HG02623 (cell line): Measurements from ENCODE around the gene PIRT.
A peak's percentile ranks its signal among the peaks of the same experiment; 100 is the strongest.
"Not testable (repeated sequence)": the region's sequence is repeated elsewhere in the genome, so short reads cannot be mapped to it uniquely, and the experiment has no call there.

ENCODE experiments used
- ATAC-seq: cut with Tn5 transposase; IDR thresholded peaks from one replicate; pipeline ENCODE4 v1.9.1; 2021; ENCODE audit warnings: moderate library complexity; ENCODE audit not compliant: unreplicated experiment

Gene PIRT

DNA sequence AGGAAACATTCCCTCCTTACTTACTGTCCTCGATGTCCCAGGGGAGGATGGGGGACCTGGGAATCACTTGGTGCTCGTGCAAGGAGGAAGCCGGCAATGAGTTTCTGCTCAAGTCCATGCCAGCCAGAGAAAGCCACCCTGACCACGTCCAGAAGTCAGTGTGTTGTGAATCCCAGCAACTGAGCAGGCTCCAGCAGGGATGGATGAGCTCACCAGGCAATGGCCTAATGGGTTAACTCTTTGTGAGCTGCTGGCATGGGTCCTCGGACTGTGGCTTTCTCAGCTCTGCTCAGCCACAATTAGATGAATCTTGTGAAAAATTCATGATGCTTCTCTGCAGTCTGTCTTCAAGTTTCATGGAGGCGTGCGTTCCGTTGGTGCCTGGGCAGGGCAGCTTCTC is at the start of gene PIRT:
Gene PIRT, minus strand, starts transcription at position 167 of the 400 bp plus-strand sequence. CDS start 12,442 bp downstream, outside the sequence.
- no peak for ATAC-seq

DNA sequence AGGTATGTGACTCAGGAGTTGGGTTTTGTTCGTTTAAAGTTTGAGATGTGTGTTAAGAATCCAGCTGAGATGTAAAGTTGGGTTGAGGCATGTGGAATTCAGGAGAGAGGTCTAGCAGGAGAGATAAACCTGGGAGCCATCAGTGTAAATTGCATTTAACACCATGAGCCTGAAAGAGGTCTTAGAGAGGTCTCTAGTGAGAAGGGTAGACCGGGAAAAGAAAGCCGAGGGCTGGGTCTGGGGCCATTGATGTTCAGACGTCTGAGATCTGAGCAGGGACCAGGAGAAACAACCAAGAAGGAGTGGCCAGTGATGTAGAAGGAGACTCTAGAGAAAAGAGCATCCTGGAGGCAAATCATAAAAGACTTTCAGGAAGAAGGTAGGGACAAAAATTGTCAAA is 44.1 kb upstream of the PIRT start:
- no peak for ATAC-seq

DNA sequence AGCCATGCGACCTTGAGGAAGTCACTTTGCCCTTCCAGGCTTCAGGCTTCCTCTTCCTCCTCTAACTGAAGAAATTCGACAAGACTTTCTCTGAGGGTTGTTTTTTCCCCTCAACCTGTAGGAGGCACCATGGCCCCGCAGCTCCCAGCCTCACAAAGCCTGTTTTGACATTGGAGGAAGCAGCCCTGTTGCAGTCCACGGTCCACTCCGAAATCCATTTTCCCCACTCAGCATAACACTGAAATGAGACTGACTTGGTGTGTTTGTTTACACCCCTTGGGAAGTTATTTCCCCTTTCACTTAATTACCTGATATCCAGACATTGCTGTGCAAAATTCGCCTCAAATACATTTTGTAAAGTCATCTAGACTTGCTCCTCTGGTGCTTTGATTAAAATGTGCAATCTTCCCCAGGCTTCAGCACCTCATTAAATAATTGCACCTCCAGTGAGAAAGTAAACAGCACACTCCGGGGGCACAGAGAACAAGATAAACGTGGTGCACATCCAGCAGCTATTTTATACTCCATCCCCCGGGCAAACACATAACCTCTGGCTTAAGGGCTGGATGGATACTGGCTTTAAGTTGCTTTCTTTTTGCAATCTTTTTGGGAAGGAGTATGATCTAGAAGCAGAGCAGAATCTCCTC is 41.4 kb upstream of the PIRT start:
- no peak for ATAC-seq

DNA sequence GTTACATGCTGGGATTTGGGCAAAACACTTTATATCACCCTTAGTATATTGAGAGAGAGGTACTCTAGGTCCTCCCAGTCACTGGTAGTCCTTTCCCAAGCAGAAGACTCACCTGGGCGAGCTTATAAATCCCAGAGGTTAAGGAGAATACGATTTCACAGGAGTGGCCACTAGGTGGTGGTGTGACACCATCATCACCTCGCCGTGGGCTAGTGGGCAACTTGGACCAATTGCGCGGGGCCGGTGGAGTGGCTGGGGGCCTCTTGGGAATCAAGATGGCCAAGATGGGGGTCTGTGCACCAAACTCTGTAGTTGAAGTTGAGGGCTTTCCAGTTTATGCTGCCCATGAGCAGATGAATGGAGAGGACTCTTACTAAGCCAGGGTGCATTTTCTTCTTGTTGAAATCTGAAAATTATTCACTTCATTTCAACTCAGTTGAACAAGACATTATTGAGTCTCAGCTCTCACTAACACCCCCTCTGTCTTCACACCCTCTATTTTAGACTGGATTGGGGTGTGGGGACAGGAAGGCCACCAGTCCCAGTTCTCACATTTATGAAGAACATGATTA is 38.2 kb upstream of the PIRT start:
- ATAC-seq: peak; percentile 48

DNA sequence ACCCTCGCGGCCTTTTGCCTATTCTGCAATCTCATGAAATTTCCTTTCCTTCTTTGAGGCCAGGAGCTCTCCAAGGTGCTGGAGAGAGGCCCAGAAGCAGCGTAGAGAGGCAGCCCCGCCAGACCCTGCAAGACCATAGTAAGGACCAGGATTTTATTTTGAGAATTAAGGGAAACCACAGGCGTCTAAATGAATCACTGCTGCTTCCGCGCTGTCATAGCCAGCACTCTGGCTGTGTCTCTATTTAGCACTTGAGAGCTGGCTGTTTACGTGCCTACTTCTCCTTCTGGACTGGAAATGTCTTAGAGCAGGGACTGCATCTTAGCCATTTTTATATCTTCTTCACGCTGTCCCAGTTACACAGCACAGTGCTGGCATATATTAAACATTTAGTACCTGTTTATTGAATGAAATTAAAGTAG is 37.6 kb upstream of the PIRT start:
- no peak for ATAC-seq

DNA sequence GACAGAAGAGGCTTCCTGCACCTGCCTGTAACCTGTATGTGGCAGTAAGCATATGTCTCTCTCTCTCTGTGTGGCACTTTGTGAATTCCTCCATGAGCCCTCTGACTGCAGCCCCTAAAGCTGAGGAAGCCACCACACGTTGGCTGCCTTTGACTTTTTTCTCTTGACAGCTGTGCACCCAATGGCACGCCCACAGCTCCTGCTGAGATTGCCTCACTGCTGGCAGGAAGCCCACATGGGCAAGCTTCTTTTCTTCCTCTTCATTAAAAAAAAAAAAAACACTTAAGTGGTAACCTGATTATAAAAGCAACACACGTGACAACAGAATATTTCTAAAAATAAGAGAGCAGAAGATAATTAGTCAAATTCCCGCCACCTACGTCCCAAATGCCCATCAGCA is 34.0 kb upstream of the PIRT start:
- no peak for ATAC-seq

DNA sequence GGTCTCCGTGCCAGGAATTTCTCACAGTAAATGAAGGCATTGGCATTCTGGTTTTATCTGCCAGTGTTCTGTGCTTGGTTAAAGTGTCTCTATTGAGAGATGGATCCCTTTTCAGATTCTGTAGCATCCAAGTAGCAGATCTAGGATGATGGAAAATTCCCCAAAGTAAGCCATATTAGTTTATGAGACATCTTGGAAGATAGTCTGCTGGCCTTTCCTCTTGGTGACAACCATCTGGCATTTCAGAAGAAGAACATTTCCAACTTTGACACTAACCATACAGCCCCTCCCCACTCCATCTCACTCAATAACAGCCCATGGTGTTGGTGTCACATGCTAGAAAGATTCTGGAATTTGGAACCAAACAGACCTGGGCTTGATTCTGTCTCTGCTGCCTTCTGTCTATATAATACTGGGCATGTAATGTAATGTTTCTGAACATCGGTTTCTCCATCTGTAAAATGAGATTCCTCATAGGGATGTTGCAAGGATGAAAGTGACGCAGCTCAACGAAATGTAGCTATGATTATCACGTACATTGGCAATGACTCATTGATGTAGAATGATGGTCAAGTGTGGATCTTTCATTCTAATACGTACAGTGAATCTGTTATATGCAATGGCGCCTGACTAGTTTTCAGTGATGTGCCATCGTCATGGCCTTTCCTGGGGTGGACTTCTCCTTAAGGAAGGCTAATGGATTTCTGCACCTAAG is 32.6 kb upstream of the PIRT start:
- ATAC-seq: no peak

DNA sequence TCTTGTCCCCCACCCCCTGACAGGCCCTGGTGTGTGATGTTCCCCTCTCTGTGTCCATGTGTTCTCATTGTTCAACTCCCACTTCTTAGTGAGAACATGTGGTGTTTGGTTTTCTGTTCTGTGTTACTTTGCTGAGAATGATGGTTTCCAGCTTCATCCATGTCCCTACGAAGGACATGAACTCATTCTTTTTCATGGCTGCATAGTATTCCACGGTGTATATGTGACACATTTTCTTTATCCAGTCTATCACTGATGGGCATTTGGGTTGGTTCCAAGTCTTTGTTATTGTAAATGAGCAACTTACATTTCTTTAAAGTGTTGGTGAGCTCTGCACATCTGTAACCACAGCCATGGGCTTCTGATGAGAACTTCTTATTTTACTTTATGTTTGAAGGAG is 30.9 kb upstream of the PIRT start:
- ATAC-seq: not testable (repeated sequence)

DNA sequence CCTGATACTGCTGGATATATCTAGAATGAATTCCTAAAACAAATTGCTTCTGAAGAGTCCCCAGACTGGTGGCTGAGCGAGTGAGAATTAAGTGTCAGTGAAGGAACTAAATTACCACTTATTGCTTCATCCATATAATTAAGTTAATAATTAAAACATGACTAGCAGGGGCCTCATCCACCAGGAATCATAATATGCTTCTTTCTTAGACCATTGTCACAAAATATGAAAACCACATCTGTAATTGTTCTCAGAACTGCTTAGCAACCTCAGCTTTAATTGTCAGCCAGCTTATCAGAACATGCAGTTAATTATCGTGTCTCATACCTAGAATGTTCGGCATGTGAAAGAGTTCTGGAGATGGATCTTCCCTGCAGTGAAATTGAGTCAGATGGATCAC is 21.2 kb upstream of the PIRT start:
- ATAC-seq: no peak

DNA sequence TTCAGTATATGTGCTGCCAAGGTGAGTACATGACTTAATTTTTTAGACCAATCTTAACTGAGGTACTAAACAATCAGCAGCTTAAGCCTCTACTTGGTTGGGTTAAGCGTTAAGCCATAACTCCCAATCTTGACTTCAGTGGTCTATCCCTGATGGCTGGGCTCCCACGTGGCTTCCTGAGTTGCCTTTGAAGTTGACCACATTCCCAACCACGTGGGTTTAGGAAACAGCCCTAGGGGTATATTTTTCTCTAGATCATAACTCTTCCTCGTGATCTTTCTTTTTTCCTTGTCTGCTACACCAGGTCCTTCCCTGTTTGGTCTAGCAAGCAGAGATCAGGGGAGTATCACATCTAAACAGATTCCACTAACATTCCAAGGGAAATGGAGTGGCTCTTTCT is 20.1 kb upstream of the PIRT start:
- ATAC-seq: no peak

DNA sequence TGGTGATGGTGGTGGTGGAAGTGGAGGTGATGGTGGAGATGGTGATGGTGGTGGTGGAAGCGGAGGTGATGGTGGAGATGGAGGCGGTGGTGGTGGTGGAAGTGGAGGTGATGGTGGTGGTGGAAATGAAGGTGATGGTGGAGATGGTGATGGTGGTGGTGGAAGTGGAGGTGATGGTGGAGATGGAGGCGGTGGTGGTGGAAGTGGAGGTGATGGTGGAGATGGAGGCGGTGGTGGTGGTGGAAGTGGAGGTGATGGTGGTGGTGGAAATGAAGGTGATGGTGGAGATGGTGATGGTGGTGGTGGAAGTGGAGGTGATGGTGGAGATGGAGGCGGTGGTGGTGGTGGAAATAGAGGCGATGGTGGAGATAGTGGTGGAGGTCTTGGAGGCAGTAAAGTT is 8.7 kb upstream of the PIRT start:
- not testable (repeated sequence) for ATAC-seq

DNA sequence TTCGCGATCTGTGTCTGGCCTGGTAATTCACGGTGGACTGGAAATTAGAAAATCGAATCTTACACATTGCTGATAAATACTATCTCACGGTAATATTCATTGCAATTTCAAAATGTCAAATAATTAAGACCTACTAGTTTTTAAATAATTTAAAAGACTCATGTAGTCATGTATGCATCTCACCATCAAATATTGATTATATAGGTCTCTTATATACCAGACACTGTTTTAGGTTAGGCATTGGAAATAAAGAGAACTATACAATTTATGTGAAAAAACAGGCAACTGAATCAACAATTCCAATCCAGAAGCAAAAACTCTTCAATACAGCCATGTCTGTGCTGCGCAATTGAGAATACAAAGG is 7.5 kb upstream of the PIRT start:
- no peak for ATAC-seq

DNA sequence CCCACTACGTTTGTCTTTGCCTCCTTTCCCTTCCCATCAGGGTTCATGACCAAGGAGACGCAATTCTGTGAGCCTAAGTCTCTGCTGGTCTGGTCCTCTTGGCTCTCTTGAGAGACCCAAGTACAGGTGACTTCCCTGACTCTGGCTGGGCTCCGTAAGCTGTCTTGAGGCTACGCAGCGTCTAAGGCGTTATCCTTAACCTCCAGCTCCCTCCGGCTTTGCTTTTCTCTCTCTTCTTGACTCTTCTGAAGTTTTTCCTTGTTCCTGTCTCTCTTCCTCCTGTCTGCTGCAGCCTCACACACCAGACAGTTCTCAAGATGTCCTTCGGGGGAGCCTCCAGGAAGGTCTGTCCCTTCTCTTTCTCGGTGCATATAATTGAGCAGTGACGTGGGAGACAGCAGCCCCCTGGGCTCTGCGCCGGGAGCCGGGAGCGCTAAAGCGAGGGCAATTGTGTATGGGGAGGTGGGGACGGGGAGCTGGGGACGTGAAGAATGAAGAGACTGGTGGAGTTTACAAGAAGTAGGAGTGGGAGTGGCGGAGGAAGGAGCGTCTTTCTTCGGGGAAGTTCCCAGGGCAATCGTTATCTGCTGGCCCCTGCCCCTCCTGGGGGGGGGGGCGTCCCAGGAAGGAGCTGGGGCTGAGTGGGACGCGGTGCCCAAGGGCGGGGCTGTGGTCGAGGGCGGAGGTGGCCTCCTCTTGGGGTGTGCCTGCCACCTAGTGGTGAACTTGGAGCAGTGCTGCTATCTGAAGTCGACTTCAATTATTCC is 6.9 kb upstream of the PIRT start:
- ATAC-seq: peak; percentile 74

DNA sequence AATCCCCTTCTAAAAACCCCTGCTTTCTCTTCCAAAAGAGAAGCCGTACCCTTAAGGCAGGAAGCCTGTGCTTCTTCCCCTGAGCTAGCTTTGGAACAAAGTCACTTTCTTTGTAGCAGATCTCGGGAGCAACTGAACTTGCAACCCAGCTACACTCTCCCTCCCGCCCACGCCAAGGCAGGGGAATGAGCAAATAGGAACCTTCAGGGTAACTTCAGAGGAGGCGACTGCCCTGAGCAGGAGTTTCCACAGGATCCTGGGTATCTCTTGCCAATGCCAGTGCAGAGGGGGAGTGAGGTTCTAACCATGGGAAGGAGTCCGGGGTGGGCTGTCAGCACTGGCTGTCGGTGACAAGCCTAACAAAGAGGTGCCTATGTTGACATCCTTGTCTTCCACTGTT is 5.9 kb upstream of the PIRT start:
- no peak for ATAC-seq

DNA sequence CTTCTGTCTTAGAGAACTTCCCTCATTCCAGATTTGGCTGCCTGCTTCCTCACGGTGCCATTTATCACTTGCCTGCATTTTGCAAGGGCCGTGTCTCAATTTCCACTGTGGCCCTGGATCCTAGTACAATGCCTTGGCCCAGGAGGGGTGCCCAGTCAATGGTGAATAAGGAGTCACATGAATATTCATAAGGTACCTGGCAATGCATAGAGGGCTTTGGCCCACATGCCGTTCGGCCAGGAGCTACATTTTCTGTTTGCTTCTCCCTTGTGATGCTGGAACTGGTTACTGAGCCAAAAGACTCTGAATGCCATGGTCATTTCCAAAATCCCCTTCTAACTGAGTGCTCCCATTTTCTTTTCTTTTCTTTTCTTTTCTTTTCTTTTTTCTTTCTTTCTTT is 4.8 kb upstream of the PIRT start:
- ATAC-seq: no peak

DNA sequence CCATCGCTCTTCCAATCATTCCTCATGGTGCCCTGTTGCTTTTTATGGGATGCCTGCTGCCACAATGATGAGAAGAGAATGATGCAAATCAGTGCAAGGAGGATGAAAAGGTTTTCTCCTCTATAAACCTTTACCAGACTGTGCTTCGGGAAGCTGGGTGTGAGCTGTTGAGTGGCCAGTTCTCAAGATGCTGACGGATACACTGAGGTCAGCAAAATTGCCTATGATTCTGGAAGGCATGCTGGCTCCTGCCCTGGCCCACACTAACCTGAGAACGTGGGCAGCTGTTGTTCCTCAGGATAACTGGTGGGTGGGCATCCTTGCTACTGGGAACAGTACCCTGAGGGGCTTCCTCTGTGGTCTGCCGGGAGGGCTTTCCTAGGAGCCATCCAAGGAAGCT is 795 bp upstream of the PIRT start:
- no peak for ATAC-seq

DNA sequence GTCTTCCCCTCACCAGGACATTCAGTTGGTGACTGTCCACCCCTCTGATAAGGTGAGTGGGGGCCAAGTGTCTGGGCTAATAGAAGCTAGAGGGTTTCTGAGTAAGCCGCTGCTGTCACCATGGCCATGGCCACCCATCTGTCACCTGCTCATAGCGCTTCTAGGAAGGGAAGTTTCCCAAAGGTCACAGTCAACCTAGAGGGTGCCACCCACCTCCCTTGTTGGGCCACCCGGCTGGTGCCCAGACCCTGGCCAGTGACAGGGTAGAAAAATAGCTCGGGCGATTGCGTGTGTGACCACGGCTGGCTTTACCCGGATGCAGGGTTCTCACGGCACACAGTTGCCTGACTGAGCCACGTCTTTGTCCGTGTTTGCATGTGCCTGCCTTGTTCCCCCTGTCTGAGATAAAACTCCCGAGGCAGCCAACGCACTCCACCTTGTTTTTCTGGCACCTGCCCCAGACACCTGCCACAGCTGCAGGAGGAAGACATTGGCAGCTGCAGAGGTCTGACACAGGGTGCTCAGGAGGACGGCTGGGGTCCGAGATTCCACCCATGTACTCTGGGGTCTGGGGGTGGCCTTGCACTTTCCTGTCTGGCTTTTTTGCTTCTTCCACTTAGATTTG is 809 bp downstream of the PIRT start:
- no peak for ATAC-seq

DNA sequence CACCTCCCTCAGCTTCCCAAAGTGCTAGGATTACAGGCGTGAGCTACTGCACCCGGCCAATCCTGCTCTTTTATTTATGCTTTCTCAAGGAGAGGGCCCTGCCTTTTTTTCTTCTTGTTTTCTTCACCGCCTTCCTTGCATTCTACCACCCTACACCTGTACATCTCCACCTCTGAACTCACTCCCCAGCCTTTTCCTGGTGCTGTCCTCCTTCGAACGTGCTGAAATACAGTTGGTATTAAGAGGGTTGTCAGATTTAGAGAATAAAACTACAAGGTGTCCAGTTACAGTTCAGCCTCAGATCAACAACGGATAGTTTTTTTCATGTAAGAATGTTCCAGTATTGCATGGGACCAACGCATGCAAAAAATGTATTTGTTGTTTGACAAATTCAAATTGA is 1.7 kb downstream of the PIRT start:
- no peak for ATAC-seq

DNA sequence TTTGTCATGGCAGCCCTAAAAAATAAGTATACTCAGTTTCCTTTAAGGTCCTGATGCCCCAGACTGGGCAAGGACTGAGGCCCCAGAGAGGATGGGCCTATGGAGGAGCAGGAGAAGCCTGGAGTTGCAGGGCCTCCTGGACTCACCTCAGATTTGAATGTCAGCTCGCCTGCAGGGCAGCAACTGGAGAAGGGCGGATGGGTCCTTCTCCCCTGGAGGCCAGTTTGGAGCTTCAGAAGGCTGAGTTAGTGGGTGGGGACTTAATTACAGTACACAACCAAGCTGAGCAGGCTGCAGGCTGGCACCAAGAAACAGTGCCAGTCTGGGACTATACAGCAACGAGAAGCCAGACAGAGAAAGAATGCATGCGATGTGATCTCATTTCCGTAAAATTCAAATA is 6.2 kb downstream of the PIRT start:
- ATAC-seq: no peak

DNA sequence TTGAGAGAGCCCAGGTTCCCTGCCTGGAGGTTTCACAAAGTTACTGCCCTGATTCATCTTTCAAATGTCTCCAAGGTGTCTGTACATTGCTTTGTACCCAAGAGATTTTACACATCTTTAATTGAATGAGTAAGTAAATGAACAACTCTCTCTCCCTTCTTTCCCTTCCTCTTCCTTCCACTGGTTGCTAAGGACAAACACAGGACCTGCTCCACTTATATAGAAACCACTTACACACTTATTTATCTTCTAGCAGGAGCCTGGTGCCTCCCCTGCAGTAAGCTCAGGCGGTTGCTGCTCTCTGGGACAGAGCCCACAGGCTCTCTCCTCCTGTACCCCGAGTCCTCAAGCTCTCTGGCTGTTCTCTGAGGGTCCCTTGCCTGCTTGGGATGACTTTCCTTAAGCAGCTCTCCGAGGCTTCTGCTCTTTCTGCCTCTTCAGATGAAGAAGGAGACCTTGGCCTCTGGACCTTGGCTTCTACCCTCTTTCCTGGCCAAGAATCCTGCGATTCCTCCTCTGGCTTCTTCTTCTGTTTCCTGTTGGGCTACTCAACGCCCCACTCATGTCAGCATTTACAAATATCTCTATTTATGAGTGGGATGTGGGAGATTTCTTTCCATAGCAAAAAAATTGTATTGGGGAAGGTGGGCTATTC is 9.9 kb downstream of the PIRT start:
- no peak for ATAC-seq

DNA sequence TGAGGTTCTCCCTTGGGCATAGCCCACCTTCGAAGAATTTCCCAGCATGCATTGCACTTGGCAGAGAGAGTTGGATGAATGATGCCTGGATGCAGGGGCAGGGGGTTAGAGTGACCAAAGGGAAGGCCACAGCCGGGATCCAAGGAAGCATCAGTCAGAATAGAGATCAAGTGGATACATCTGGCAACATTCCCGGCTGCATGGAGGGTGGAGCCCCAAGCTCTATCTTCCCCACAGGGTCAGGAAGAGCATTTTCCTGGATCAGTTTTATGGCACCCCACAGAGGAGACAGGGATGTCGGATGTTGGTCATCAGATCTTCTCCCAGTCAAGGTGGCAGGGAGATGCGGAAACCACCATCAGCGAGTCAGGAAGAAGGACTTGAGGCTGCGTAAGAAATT is 13.0 kb downstream of the PIRT start:
- no peak for ATAC-seq
